GM19438 (cell line): Measurements from ENCODE around the gene MT1A.
"Not testable (repeated sequence)": the region's sequence is repeated elsewhere in the genome, so short reads cannot be mapped to it uniquely, and the experiment has no call there.

Experiments
- ATAC-seq: cut with Tn5 transposase; IDR thresholded peaks from one replicate; pipeline ENCODE4 v1.9.1; 2021; ENCODE audit warnings: low read depth; ENCODE audit not compliant: unreplicated experiment

The MT1A gene

DNA sequence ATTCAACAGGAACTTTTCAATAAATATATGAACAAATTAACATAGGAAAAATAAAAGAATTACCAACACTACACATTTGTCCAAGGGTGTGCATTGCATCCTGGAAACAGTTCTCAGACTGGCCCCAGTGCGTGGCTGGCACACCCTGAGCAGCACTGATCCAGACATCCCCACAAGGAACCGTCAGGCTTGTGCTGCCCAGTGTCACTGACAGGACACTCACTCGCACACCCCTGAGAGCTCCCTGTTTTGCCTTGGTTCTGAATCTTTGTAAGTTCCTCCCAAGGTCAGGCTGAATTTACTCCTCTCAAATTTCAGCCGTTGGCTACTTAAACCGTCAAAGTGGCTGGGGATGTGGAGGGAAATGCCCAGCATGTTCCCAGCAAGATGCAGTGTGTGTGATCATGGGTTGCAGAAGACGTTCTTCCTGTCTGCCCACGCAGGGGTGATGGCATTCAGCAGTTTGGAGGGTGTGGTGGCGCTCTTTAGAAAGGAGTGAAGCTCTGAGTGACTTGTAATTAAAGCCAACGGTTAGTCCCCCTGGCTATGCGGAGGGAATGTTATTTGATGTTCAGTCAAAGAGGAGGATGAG lies 28.4 kb upstream of the MT1A start:
- ATAC-seq, result no peak

DNA sequence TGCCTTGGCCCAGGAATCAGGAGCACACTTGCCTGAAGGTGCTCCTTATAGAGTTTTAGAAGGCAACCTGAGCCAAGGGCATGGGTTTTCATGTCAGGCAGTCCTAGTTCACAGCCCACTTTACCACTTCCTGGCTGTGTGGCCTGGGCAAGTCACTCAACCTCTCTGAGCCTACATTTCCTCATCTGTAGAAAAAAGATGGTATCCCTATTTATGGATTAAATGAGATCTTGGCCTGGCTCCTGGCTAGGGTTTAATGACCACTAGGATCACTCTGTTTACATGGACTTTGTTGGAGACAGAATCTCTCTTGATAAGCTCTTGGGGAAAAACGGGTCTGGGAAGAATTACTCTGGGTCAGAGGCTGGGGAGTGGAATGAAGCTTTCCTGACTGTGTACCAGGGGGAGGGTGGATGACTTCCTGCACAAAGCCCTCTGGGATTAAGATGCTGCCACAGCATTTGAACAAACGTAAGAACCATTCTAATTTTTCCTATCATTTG lies 27.8 kb upstream of the MT1A start:
- ATAC-seq, result no peak

DNA sequence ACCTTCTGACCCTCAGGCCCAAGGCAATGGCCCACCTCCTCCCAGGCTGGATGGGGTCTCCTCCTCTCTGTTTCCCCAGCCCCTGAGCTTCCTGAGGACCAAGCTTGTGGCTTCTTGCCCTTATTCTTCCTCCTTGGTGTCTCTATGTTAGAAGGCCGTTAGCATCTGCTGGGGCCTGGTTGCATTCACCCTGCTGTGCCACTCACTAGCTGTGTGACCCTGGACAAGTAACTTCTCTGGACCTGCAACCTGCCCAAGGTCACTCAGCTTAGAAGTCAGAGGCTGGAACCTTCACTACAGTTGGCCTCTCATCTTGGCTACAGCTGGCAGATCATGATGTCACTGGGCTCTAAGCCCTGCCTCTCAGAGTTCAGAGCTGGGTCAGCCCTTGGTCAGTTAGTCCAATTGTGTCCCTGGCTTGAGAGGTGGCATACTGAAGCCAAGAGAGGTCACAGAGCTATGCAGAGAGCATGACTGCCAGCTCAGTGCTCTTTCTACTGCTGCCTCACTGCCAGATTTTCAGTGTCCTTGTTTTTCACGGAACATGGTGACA lies 27.1 kb upstream of the MT1A start:
- ATAC-seq, result no peak

DNA sequence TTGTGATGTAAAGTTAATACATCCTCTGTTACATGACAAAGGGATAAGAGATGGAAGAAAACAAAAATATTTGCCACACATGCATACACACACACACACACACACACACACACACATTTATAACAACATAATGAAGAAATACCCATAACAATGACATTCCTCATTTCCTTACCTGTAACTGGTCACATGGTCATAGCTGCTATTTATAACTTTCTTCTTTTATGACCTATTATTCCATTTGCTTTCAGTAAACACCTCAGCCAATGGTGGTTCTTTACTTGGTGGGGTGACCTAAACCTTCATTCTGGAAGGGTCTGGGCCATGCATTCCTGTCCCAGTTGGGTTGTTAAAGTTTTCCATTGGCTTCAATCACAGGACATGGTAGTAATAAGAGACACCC lies 24.8 kb upstream of the MT1A start:
- no peak for ATAC-seq

DNA sequence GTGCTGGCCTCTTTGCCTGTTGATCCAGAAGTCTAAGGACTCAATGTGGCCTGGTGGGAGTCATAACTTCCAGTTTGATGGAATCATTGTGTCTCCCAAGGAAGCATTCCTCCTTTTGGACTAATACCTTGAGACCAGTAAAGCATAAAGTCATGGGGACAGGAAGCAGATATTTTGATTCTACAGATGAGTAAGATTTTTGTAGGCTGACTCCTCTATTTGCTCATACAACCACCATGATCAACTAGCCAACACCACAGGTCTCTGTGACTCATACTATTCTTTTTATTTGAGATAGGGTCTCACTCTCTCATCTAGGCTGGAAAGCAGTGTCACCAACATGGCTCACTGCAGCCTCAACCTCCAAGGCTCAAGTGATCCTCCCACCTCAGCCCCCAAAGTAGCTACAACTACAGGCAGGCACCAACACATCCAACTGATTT lies 23.9 kb upstream of the MT1A start:
- no peak for ATAC-seq

DNA sequence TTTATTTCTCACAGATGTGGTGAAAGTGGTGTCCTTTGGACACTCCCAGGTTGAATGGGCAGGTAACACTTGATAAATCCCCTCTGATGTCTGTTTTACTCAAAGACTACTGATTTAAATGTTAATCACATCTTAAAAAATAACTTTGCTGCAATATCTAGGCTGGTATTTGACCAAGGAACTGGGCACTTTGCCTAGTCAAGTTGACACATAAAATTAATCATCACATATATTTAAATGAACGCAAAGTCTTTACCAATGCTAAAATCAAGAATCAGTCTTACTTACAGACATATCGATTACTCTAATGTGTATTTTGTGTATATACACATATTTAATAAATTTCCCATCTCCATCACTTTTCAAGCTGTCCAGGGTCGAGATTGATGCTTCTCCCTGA lies 23.1 kb upstream of the MT1A start:
- no peak for ATAC-seq

DNA sequence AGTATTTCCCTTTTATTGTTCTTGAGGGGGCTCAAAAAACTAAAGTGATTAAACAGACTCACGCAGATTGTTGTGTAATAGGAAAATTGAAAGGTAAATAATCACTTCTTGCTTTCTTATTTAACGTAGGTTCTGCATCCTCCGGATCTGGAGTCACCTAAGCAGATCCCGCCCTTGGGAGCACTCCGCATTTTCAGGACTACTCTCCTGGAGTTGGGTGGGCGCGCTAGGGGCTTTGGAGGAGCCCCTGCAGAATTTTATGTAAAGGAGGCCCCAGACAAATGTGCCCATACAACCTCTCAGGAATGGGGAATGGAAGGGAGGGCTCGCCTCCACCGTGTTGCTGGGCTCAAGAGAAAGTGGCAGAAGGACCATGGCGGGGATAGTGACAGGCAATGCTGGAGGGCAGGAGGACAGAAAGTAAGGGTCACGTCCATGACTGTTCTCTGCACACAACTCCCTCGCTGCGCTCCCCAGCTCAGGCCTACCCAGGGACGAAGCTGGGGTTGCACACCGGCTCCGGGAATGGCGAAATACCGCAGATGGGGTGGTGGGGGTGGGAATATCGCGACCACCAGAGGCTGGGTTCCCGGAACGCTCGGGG lies 21.8 kb upstream of the MT1A start:
- ATAC-seq, result no peak

DNA sequence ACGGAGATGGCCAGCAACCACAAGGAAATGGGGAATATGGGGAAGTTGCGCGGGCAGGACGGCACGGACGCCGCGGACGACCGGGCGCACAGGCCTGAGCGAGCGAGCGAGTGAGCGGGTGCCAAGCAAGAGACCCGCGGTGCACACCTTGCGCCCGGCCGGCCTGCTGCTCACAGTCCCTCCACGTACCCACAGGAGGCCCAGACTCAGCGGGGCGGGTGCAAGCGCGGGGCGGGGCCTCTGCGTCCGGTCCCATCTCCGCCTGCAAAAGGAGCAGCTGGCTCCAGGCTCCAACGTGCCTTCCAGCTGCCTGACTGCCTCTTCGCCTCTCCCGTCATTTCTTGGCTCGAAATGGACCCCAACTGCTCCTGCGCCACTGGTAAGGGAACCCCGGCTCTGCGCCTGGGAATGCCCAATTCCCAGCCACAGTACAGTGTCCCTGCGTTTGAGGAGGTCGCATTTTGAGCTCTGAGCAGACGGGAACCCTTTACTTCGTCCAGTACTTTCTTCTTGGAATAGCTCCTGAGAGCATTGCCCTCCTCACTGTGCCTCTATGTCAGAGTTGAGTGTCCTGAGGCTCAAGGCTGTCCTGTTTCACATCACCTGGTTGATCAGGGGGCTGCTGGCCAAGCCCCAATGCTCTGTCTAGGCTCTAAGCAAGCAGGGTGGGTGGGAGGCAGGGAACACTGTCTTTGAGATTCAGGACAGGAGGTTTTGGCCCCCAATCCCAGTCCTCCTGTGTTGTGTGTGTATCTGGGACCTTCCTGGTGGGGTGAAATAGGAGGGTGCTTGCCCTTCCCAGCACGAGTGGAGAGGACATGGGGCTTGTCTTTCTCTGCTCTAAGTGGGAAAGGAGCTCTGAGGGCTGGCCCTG lies 21.0 kb upstream of the MT1A start:
- ATAC-seq, result no peak

DNA sequence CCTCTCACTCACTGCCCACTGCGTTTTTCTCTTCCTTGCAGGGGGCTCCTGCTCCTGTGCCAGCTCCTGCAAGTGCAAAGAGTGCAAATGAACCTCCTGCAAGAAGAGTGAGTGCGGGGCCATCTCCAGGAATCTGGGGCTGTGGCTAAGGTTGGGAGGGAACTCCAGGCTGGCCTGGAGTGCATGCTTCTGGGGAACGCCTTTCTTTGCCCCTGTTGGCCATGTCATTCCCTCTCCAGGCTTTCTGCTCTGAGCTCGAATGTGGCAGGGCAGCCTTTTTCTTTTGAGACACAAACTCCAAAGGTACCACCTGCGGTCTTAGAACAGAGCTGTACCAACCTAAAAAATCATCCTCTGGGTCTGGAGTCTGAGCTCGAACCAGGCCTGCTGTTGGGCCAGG lies 20.3 kb upstream of the MT1A start:
- ATAC-seq, result no peak

DNA sequence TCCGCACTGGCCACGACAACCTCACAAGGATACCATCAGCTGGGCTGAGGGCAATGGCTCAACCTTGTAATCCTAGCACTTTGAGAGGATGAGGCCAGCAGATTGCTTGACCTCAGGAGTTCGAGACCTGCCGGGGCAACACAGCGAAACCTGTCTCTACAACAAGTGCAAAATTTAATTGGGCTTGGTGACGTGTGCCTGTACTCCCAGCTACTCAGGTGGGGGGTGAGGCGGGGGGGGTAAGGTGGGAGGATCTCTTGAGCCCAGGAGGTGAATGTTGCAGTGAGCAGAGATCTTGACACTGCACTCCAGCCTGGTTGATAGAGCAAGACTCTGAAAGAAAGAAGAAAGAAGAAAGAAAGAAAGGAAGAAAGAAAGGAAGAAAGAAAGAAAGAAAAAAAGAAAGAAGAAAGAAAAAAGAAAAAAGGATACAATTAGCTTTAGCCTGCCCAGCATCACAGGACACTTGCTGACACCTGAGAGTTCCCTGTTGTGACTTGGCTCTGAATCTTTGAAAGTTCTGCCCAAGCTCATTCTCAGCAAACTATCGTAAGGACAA lies 18.0 kb upstream of the MT1A start:
- no peak for ATAC-seq

DNA sequence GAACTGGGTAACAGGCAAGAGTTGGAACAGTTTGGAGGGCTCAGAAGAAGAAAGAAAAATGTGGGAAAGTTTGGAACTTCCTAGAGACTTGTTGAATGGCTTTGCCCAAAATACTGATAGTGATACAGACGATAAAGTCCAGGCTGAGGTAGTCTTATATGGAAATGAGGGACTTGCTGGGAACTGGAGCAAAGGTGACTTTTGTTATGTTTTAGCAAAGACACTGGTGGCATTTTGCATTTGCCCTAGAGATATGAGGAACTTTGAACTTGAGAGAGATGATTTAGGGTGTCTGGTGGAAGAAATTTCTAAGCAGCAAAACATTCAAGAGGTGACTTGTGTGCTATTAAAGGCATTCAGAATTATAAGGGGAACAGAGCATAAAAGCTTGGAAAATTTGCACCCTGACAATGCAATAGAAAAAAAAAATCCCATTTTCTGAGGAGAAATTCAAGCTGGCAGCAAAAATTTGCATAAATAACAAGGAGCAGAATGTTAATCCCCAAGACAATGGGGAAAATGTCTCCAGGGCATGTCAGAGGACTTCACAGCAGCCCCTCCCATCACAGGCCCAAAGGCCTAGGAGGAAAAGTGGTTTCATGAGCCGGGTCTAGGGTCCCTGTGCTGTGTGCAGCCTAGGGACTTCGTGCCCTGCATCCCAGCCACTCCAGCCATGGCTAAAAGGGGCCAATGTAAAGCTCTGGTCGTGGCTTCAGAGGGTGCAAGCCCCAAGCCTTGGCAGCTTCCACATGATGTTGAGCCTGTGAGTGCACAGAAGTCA lies 16.6 kb upstream of the MT1A start:
- not testable (repeated sequence) for ATAC-seq

DNA sequence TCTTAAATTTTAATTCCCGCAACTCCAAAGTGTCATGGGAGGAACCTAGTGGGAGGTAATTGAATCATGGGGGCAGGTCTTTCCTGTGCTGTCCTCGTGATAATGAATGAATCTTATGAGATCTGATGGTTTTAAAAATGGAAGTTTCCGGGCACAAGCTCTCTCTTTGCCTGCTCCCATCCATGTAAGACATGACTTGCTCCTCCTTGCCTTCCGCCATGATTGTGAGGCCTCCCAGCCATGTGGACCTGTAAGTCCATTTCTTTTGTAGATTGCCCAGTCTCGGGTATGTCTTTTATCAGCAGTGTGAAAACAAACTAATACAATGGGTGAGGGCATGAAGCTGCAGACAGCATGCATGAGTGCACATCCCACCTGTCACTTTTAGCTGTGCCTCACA lies 15.3 kb upstream of the MT1A start:
- not testable (repeated sequence) for ATAC-seq

DNA sequence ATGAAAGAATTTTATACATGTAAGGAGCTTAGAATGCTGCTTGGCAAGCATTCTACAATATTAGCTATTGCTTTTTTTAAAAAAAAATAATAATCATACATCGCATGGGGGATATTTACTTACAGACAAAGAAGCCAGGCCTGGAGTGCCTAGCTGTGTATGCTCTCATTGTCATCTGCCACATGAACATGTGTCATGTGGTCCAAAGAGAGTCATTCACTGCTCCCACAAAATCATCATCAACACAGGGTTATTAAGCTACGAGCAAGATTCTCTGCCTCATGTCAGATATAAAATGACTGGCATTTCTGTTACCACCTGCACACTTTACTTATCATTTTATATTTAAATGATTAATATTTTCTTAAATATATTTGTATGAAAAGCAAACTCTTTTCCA lies 14.8 kb upstream of the MT1A start:
- ATAC-seq, result no peak

DNA sequence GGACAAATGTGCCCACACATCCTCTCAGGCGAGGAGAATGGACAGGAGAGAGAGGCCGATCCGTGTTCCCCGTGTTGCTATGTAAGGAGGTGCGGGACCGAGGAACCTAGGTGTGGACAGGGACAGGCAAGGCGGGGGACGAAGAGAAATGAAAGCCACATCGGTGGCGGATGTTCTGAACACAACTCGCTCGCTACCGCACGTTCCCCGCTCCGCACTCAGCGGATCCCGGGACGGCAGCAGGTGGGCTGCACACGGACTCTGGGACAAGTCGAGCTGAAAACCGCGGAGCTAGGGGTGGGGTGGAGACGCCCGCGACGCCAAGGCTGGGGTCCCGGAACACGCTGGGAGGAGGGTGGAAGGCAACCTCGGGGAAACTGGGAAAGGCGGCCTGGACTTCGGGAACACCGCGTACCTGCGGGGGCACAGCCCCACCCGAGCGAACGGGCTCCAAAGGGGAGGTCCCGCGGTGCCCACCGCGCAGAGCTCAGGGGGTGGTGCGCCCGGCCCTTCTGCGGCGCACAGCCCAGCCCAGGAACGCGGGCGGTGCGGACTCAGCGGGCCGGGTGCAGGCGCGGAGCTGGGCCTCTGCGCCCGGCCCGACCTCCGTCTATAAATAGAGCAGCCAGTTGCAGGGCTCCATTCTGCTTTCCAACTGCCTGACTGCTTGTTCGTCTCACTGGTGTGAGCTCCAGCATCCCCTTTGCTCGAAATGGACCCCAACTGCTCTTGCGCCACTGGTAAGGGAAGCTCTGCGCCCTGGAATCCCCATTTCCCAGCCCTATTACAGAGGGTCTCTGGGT lies 13.1 kb upstream of the MT1A start, which contains the start of gene MT1E:
MT1E (plus strand) TSS at position 642 of the 803 bp plus-strand sequence; CDS start at position 713, 71 bp downstream.
- ATAC-seq, result no peak

DNA sequence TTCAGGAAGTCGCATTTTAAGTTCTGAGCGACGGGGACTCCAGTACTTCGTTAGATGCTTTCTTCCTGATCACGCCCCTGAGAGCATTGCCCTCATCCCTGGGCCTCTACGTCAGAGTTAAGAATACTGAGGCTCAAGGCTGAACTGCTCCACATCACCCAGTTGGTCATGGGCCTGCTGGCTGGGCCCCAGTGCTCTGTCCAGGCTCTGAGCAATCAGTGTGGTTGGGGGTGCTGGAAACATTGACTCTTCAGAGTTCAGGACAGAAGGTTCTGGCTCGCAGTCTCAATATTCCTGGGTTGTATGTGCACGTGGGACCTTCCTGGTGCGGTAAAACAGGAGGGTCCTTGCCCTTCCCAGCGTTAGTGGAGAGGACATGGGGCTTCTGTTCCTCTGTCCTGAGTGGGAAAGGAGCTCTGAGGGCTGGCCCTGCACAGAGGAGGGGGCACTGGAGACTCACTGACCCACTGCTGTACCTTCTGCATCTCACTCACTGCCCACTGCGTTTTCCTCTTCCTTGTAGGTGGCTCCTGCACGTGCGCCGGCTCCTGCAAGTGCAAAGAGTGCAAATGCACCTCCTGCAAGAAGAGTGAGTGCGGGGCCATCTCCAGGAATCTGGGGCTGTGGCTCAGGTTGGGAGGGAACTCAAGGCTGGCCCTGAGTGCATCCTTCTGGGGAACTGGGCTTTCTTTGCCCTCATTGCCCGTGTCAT lies 12.4 kb upstream of the MT1A start:
- ATAC-seq, result no peak

DNA sequence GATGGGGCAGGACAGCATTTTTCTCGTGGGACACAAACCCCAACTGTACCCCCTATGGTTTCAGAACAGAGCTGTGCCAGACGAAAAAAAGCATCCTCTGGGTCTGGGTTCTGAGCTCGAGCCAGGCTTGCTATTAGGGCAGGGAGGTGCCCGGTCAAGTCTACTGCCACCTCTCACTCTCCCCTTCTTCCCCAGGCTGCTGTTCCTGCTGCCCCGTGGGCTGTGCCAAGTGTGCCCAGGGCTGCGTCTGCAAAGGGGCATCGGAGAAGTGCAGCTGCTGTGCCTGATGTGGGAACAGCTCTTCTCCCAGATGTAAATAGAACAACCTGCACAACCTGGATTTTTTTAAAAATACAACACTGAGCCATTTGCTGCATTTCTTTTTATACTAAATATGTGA lies 11.8 kb upstream of the MT1A start:
- no peak for ATAC-seq

DNA sequence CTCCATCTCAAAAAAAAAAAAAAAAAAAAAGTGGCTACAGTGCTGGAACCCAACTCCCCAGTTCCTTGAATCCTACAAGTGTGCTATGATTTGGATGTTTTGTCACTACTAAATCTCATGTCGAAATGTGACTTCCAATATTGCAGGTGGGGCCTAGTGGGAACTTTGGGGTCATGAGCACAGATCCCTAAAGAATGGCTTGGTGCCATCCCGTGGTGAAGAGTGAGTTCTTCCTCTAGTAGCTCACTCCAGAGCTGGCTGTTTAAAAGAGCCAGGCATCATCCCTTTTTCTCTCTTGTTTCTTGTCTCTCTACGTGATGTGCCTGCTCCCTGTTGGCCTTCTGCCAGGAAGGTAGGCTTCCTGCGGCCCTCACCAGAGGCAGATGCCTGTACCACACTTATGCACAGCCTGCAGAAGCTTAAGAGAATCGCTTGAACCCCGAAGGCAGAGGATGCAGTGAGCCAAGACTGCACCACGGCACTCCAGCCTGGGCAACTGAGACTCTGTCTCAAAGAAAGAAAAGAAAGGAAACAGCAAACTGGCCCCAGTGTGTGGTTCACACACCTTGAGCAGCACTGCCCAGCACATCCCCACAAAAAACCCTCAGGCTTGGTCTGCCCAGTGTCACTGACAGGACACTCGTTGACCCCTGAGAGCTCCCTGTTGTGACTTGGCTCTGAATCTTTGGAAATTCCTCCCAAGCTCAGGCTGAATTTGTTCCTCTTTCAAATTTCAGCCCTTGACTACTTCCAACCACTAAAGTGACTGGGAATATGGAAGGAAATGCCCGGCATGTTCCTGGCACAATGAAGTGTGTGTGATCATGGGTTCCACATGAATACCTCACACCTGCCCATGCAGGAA lies 9.7 kb upstream of the MT1A start:
- no peak for ATAC-seq

DNA sequence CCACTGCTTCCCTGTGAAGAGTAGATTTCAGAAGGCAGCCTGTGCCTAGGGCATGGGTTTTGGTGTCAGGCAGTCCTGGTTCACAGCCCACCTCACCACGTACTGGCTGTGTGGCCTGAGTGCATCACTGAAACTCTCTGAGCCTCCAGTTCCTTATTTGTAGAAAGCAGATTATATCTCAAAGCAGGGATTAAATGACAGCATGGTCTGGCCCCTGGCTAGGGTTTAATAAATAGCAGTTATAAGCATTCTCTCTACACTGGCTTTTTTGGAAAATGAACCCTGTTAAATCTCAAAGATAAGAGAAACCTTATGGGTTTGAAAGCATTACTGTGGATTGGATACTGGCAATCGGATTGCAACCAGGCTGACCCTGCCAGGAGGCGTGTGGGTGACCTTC lies 8.9 kb upstream of the MT1A start:
- ATAC-seq, result no peak
